NCI-H510A treated with DMSO at 0.1 percent for 48 hours (cell line): ENCODE results near the gene PAK5.

ENCODE experiments used
- DNase-seq: peaks from one replicate; lab custom pipeline; 2025; lab: John Stamatoyannopoulos, UW

Gene PAK5

GRCh38 chr20:9575836-9576235 lies 263.0 kb downstream of the PAK5 start:
- no peak for DNase-seq

DNA sequence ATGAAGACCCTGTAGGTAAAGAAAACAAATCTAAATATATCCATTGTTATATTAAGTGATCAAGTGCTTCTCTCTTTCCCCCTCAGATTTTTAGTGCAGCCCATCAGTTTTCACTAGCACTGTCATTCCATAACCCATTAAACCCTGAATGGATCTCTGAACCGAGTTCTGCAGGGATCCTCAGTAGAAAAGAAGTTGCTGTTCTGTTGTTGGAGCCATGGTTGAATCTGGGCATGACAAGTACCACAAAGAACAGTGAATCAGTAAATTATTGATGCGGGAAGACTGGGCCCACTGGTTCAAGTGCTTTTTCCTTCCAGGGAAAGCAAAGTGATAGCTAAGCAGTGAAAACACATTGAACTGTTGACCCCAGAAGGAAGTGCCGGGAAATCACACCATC lies 264.1 kb downstream of the PAK5 start:
- DNase-seq: no peak

GRCh38 chr20:9574181-9574580 lies 264.7 kb downstream of the PAK5 start:
- no peak for DNase-seq

- DNase-seq: no peak
These were observed 265.3 kb downstream of the PAK5 start for GRCh38 chr20:9573335-9574151.

DNA sequence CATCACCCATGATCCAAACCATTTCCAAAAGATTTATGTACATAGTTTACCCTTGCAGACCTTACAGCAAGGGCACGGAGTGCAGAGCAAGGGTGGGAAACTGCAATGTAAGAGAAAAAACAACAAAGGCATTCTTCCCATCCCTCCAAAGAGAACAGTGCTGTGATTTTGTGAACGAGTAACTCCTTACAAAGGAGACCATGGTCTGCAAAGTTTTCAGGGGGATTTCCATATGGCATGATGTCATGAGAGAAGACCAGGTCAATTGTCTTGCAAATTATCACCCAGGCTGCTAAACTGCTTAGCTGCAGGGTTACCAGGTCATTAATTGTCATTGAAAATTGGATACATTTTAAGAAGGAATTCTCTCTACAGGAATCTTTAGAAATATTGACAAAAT lies 266.2 kb downstream of the PAK5 start:
- no peak for DNase-seq

GRCh38 chr20:9571783-9572182 lies 267.1 kb downstream of the PAK5 start:
- no peak for DNase-seq

DNA sequence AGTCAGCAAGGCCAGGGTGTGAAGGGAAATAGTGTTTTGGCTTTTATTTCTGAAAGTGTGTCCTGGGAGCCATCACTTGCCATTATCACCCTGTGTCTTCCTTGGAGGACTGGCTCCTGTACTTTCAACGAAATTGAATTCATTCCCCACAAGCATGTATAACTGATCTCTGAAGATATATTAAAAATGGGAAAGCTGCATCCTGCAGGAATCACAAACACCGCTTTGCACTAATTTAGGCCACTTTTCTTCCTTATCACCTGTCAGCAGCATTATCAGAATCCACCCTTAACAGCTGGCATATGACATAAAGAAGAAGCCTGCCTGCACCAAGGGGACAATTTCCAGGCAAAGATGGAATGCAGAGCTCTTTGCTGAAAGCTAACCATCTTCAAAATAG lies 268.3 kb downstream of the PAK5 start:
- DNase-seq: no peak

- no peak for DNase-seq
These were observed 271.9 kb downstream of the PAK5 start for GRCh38 chr20:9566977-9567376.

GRCh38 chr20:9565910-9566550 lies 272.8 kb downstream of the PAK5 start:
- no peak for DNase-seq

GRCh38 chr20:9557411-9557810 lies 281.5 kb downstream of the PAK5 start:
- no peak for DNase-seq

DNA sequence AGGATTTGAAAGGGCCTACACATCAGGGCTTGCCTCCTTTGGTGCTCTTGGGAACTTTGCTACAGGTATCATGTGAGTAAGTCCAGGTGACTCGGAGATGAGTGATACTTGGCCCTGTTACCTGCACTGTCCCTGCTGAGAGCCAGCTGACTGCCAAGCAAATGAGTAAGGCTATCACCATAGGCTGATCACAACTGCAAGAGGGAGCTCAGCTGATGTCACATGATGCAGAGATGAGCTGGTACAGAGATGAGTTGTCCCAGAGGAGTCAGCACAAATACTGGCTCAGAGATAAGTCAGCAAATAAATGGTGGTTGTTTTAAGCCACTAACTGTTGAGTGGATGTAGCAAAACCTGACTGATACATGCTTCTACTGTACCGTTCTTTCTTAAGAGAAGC lies 283.1 kb downstream of the PAK5 start:
- DNase-seq: no peak

- DNase-seq: no peak
These were observed 286.9 kb downstream of the PAK5 start for GRCh38 chr20:9551808-9552550.

DNA sequence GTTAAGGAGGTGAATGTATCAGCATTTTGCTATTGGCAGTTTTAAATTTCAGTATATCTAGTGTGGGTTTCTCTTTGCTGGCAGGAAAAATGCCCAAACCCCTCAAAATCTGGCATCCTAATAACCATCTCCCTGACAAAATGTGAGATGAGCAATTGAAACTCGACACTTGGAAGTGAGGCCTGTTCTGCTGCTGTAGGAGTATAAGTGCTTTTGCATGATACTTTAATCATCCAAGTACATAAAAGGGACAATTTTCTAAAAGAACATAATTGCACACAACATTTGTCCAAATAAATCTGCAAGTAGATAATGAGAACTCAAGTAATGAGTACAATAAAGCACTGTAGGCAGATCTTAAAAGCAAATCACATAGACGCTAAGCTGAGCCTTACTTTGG lies 288.0 kb downstream of the PAK5 start:
- no peak for DNase-seq

DNA sequence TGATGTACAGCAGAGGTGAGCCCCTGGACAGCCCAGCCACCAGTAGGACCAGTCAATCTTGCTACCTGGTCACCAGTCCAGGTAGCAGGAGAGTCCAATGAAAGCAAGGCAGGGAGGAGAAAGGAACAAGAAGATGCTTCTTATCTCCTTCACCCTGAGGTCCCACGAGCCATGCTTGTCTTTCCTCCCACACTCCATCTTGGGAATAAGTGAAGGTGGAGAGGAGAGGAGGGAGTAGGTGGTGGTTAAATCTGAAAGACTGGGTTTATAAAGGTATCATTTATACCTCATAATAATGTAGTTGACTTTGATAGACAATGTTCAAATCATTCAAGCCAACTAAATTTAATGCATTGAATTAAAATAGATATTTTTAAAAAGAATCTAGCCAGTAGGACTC lies 288.6 kb downstream of the PAK5 start:
- DNase-seq: no peak

DNA sequence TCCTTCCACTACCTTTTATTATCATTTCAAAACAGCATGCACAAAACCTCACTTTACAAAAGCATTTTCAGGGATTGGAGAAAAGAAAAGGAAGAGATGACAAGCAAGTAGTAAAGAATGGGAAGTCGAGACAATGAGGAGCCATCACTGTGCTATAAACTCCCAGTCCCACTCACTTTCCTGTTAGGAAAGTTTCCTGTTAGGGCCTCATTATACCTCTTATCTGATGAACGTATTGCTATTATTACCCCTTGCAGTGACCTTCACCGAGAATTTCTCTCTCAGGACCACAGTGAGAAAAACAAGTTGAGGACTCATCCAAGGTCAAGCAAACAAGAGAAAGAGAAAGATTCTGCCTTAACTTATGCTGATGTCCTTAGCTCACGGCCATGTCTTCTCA lies 295.7 kb downstream of the PAK5 start:
- DNase-seq: no peak

DNA sequence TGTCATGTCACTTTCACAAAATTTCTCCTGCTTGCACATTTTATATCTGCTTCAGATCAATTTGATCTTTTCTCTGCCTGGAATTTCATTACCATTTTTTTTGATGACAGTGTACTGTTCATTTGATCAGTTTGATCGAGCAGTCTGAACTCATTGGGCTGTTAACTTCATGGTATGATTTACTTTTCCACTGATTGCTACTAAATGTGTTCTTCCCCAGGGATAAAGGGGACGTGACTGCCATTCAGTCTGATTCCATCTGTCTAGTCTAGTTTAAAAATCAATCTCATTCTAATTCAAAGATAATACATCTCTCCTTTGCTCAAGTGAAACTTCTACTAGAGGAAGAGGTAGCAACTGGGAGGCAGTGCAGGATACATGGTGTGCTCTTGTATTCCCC lies 303.4 kb downstream of the PAK5 start:
- no peak for DNase-seq

- no peak for DNase-seq
These were observed 304.9 kb downstream of the PAK5 start for GRCh38 chr20:9534025-9534424.

- no peak for DNase-seq
These were observed 306.6 kb downstream of the PAK5 start for GRCh38 chr20:9532069-9532838.

DNA sequence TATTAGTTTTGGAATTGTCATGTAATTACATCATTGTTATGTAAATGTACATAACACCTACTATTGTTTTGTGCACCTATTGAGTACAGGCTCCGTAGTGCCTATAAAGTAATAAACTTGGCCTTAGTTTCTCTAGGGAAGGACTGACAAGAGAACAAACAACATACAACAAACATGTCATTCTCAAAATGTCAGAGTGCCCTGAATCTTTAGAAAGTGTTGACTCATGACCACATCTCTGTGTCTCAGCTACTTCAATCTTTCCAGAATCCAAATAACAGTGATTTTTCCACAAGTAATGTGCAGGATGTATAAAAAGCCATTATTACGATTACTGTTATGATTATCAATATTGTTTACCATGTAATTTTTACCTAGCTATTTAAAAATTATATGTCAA lies 307.3 kb downstream of the PAK5 start:
- no peak for DNase-seq

DNA sequence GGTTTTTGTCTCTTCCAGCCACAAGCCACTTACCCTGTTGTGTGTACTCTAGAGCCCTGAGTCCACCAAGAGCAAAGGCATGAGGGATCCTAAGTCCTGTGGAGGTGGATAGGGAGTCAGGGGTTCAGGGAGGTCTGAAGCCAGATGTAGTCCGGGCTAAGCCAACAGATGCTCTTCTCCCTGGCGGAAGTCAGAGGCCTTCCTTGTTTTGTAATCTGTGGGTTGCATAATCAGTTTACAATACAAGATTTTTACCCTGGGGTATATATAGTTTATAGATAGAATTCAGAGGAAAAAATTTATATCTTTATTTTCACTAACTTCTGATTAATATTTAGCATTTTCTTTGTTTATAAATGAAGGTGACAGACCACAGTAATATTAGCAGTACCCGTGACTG lies 315.2 kb downstream of the PAK5 start:
- DNase-seq: no peak

DNA sequence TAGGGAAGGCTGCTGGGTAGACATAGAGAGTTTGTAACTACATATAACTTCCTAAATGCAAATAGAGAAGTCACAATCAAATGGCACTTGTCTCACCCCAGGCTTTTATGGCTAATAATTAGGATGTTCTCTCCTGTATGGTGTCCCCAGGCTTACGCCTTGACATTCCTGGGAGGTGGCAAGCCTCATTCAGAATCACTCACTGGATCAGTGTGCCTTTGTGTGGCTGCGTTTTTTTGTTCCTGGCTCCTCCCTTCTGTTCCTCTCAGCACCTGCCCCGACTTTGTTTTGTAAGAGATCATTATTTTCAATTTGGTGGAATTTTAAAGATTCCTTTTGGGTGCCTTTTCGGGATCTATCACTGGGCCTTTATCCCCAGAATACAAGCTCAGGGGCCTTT lies 318.8 kb downstream of the PAK5 start:
- no peak for DNase-seq

DNA sequence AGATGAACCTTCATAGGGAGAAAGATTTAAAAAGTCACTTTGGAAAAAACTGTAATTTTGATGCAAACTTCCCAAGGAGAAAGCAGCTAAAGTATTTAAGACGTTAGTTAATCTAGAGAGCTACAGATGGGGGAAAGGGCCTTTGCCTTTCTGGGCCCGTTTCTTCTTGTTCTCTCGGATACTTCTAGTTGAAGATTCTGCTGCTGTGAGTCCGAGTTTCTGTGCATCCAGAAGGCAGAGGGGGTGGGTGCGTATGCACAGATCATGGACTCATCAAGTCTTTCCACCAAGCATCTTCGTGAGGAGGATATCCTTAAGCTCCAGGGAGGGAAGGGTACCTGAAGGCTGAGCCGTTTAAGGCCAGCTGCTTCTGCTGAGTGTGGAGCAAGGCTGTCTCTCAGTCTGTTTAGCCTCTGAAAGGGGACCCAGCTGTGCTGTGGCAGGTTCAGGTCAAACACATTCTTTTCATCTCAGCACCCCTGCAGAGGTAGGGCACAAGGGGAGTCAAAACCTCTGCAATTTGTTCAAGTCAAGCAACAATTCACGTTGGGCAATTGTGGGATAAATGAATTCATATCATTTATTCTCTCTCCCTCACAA lies 320.2 kb downstream of the PAK5 start:
- no peak for DNase-seq
